CD4-positive, alpha-beta T cell treated with Interleukin-2 at 100 ng/mL for 4 hours (primary cell): ENCODE measurements around the gene GRIN3A.
"Not testable (repeated sequence)": the region's sequence is repeated elsewhere in the genome, so short reads cannot be mapped to it uniquely, and the experiment has no call there.

Experiments used
- DNase-seq: peaks from one replicate; pipeline ENCODE4 v3.0.0-alpha.2; 2020; ENCODE audit warnings: low spot score

Gene GRIN3A

GRCh38 chr9:101632611-101633010 lies 105.8 kb downstream of the GRIN3A start:
- DNase-seq = no peak

- no peak for DNase-seq
Measured at GRCh38 chr9:101631892-101632291, 106.6 kb downstream of the GRIN3A start.

GRCh38 chr9:101629636-101630035 lies 108.8 kb downstream of the GRIN3A start:
- no peak for DNase-seq

GRCh38 chr9:101628173-101628572 lies 110.3 kb downstream of the GRIN3A start:
- DNase-seq = no peak

GRCh38 chr9:101626295-101626694 lies 112.2 kb downstream of the GRIN3A start:
- no peak for DNase-seq

- DNase-seq = no peak
Measured at GRCh38 chr9:101625876-101626275, 112.6 kb downstream of the GRIN3A start.

GRCh38 chr9:101620452-101620851 lies 118.0 kb downstream of the GRIN3A start:
- DNase-seq = no peak

- DNase-seq = no peak
Measured at GRCh38 chr9:101618698-101619097, 119.7 kb downstream of the GRIN3A start.

- no peak for DNase-seq
Measured at GRCh38 chr9:101605547-101605946, 132.9 kb downstream of the GRIN3A start.

- DNase-seq = no peak
Measured at GRCh38 chr9:101604296-101604695, 134.2 kb downstream of the GRIN3A start.

GRCh38 chr9:101601904-101602765 lies 136.3 kb downstream of the GRIN3A start:
- DNase-seq = peak; percentile 28

- DNase-seq = no peak
Measured at GRCh38 chr9:101594796-101595195, 143.7 kb downstream of the GRIN3A start, which contains the start of gene PPP3R2. TSS of gene PPP3R2 (minus strand) at chr9:101594969. CDS start at chr9:101594921, 48 bp downstream.

- DNase-seq = no peak
Measured at GRCh38 chr9:101593345-101593744, 145.1 kb downstream of the GRIN3A start.

- DNase-seq = no peak
Measured at GRCh38 chr9:101592788-101593187, 145.7 kb downstream of the GRIN3A start.

GRCh38 chr9:101591787-101592446 lies 146.5 kb downstream of the GRIN3A start:
- no peak for DNase-seq

- no peak for DNase-seq
Measured at GRCh38 chr9:101590901-101591300, 147.5 kb downstream of the GRIN3A start.

GRCh38 chr9:101590074-101590473 lies 148.4 kb downstream of the GRIN3A start:
- DNase-seq = not testable (repeated sequence)

GRCh38 chr9:101587332-101588043 lies 151.0 kb downstream of the GRIN3A start:
- DNase-seq = no peak

GRCh38 chr9:101586651-101587050 lies 151.8 kb downstream of the GRIN3A start:
- no peak for DNase-seq

GRCh38 chr9:101585740-101586139 lies 152.7 kb downstream of the GRIN3A start:
- no peak for DNase-seq

- no peak for DNase-seq
Measured at GRCh38 chr9:101582553-101582952, 155.9 kb downstream of the GRIN3A start.

- DNase-seq = no peak
Measured at GRCh38 chr9:101579711-101580545, 158.5 kb downstream of the GRIN3A start.
